Measurements from ENCODE around the gene PINK1. TPM values are rescaled to one million over a fixed set of nuclear protein-coding genes. Genes with fewer than 3 reads are reported as not detected.

PINK1 gene
- total RNA-seq, 2 experiments from 2014 or later = 9.4 to 10.3 TPM

DNA sequence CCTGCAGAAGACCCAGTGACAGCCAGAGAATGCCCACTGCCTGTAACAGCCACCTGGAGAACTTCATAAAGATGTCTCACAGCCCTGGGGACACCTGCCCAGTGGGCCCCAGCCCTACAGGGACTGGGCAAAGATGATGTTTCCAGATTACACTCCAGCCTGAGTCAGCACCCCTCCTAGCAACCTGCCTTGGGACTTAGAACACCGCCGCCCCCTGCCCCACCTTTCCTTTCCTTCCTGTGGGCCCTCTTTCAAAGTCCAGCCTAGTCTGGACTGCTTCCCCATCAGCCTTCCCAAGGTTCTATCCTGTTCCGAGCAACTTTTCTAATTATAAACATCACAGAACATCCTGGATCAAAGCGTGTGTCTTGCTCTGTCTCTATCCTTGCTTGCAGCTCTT is 14.7 kb upstream of the PINK1 start:
- H3K4me3 Mint-ChIP-seq = no peak overlapping the region
- no peaks in the 10 kb centered on the region for H3K36me3 Mint-ChIP-seq
- ATAC-seq (ENCODE audit: low read depth) (no peak), DNase-seq (no peak)
- H3K4me1 Mint-ChIP-seq = no peaks in the 10 kb centered on the region
- no peaks in the 10 kb centered on the region for H3K9me3 Mint-ChIP-seq
- H3K27ac Mint-ChIP-seq = no peak overlapping the region
- POLR2A ChIA-PET = no interaction called here
- no peaks in the 10 kb centered on the region for H3K27me3 Mint-ChIP-seq

GRCh38 chr1:20619999-20620398 is 13.3 kb upstream of the PINK1 start:
- no peaks in the 10 kb centered on the region for H3K4me1 Mint-ChIP-seq
- no peaks in the 10 kb centered on the region for H3K36me3 Mint-ChIP-seq
- no peak overlapping the region for H3K27ac Mint-ChIP-seq
- POLR2A ChIA-PET = no interaction called here
- no peaks in the 10 kb centered on the region for H3K27me3 Mint-ChIP-seq
- H3K4me3 Mint-ChIP-seq = no peak overlapping the region
- H3K9me3 Mint-ChIP-seq = no peaks in the 10 kb centered on the region
- DNase-seq = no peak
- ATAC-seq (ENCODE audit: low read depth) = no peak

DNA sequence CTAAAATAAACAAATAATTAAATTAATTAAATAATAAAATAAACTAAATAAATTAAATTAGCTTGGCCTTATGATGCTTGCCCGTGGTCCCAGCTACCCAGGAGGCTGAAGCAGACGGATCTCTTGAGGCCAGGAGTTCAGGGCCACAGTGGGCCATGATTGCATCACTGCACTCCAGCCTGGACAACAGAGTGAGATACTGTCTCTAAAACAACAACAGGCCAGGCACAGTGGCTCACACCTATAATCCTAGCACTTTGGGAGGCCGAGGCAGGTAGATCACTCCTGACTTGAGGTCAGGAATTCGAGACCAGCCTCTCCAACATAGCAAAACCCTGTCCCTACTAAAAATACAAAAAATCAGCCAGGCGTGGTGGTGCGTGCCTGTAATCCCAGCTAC is 12.2 kb upstream of the PINK1 start:
- H3K27ac Mint-ChIP-seq = no peak overlapping the region
- H3K4me3 Mint-ChIP-seq = no peak overlapping the region
- H3K4me1 Mint-ChIP-seq = no peaks in the 10 kb centered on the region
- POLR2A ChIA-PET = no interaction called here
- H3K36me3 Mint-ChIP-seq = no peaks in the 10 kb centered on the region
- ATAC-seq (ENCODE audit: low read depth) (no peak), DNase-seq (no peak)
- peaks cover 3% of the 10 kb centered on the region for H3K27me3 Mint-ChIP-seq
- no peaks in the 10 kb centered on the region for H3K9me3 Mint-ChIP-seq

GRCh38 chr1:20624709-20625108 is 8.5 kb upstream of the PINK1 start:
- Mint-ChIP-seq H3K4me1 (no peaks in the 10 kb centered on the region), H3K9me3 (no peaks in the 10 kb centered on the region), H3K36me3 (no peaks in the 10 kb centered on the region), H3K27ac (no peak overlapping the region), H3K4me3 (no peak overlapping the region), H3K27me3 (peaks cover 4% of the 10 kb centered on the region)
- POLR2A ChIA-PET = no interaction called here
- ATAC-seq (ENCODE audit: low read depth) (no peak), DNase-seq (no peak)

- no peaks in the 10 kb centered on the region for H3K9me3 Mint-ChIP-seq
- H3K27ac Mint-ChIP-seq = no peak overlapping the region
- no peaks in the 10 kb centered on the region for H3K4me1 Mint-ChIP-seq
- H3K4me3 Mint-ChIP-seq = no peak overlapping the region
- H3K27me3 Mint-ChIP-seq = peaks cover 4% of the 10 kb centered on the region
- no peak for DNase-seq
- no peaks in the 10 kb centered on the region for H3K36me3 Mint-ChIP-seq
- no peak for ATAC-seq (ENCODE audit: low read depth)
- POLR2A ChIA-PET = no interaction called here
These were observed 7.8 kb upstream of the PINK1 start for GRCh38 chr1:20625176-20626097.

- ATAC-seq (ENCODE audit: low read depth) (no peak), DNase-seq (no peak)
- H3K4me1 Mint-ChIP-seq = no peaks in the 10 kb centered on the region
- H3K36me3 Mint-ChIP-seq = no peaks in the 10 kb centered on the region
- H3K9me3 Mint-ChIP-seq = no peaks in the 10 kb centered on the region
- no peak overlapping the region for H3K27ac Mint-ChIP-seq
- H3K4me3 Mint-ChIP-seq = no peak overlapping the region
- peaks cover 4% of the 10 kb centered on the region for H3K27me3 Mint-ChIP-seq
- POLR2A ChIA-PET = no interaction called here
These were observed 7.2 kb upstream of the PINK1 start for GRCh38 chr1:20626098-20626427.

- H3K36me3 Mint-ChIP-seq = no peaks in the 10 kb centered on the region
These were observed 6.7 kb upstream of the PINK1 start for GRCh38 chr1:20626524-20626923.

DNA sequence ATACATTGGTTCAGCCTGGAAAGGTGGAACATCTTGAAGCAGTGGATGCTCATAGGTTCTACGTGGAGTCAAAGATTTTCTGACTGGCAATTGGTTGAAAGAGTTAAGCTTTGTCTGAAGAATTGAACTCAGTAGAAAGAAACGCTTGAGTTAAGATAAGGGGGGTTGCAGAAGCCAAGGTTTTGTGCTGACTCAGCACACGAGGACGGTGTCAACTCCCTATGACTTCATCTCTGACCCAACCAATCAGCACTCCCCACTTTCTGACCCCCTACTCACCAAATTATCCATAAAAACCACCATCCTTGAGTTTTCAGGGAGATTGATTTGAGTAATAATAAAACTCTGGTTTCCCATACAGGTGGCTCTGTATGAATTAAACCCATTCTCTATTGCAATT is 2.5 kb upstream of the PINK1 start:
- no peak for DNase-seq
- H3K36me3 Mint-ChIP-seq = no peaks in the 10 kb centered on the region
- peaks cover 3% of the 10 kb centered on the region for H3K27me3 Mint-ChIP-seq
- H3K4me3 Mint-ChIP-seq = no peak overlapping the region
- H3K4me1 Mint-ChIP-seq = peaks cover 8% of the 10 kb centered on the region
- no peak for ATAC-seq (ENCODE audit: low read depth)
- H3K9me3 Mint-ChIP-seq = no peaks in the 10 kb centered on the region
- no peak overlapping the region for H3K27ac Mint-ChIP-seq
- POLR2A ChIA-PET = no interaction called here

More at GRCh38 chr1:20626524-20626923, 6.7 kb upstream of the PINK1 start:
- H3K4me1 Mint-ChIP-seq = no peaks in the 10 kb centered on the region
- ATAC-seq (ENCODE audit: low read depth) (no peak), DNase-seq (no peak)
- H3K27ac Mint-ChIP-seq = no peak overlapping the region
- H3K4me3 Mint-ChIP-seq = no peak overlapping the region
- H3K9me3 Mint-ChIP-seq = no peaks in the 10 kb centered on the region
- H3K27me3 Mint-ChIP-seq = peaks cover 4% of the 10 kb centered on the region
- POLR2A ChIA-PET = no interaction called here

GRCh38 chr1:20632386-20632785 is 872 bp upstream of the PINK1 start:
- no peak for DNase-seq
- Mint-ChIP-seq H3K9me3 (no peaks in the 10 kb centered on the region), H3K4me3 (peak overlapping the region; percentile 43), H3K4me1 (peaks cover 8% of the 10 kb centered on the region), H3K36me3 (no peaks in the 10 kb centered on the region), H3K27me3 (peaks cover 2% of the 10 kb centered on the region), H3K27ac (no peak overlapping the region)
- ATAC-seq (ENCODE audit: low read depth) = no peak
- POLR2A ChIA-PET = no interaction called here

GRCh38 chr1:20634065-20634593 is 871 bp downstream of the PINK1 start:
- no peaks in the 10 kb centered on the region for H3K36me3 Mint-ChIP-seq
- peaks cover 8% of the 10 kb centered on the region for H3K4me1 Mint-ChIP-seq
- no peak for DNase-seq
- POLR2A ChIA-PET = interaction anchor here (0.6 to 1.8 kb wide), 5 partner anchors 12 to 660 kb away, joined by 3 to 8 read pairs (median 5); partner anchors contain the start of genes DDOST and MUL1
- ATAC-seq (ENCODE audit: low read depth) = peak; percentile 16
- no peaks in the 10 kb centered on the region for H3K9me3 Mint-ChIP-seq
- H3K4me3 Mint-ChIP-seq = peak overlapping the region; percentile 81
- peaks cover 2% of the 10 kb centered on the region for H3K27me3 Mint-ChIP-seq
- peak overlapping the region; percentile 54 for H3K27ac Mint-ChIP-seq

- Mint-ChIP-seq H3K4me3 (peak overlapping the region; percentile 81), H3K27me3 (peaks cover 2% of the 10 kb centered on the region), H3K27ac (peak overlapping the region; percentile 54), H3K9me3 (no peaks in the 10 kb centered on the region), H3K36me3 (no peaks in the 10 kb centered on the region), H3K4me1 (peaks cover 8% of the 10 kb centered on the region)
- POLR2A ChIA-PET = interaction anchor here (1.1 to 1.8 kb wide), 4 partner anchors 26 to 152 kb away, joined by 3 to 8 read pairs (median 4); partner anchors contain the start of genes DDOST and MUL1
- ATAC-seq (ENCODE audit: low read depth) (peak; percentile 23), DNase-seq (no peak)
These were observed 1.4 kb downstream of the PINK1 start for GRCh38 chr1:20634594-20635084.

DNA sequence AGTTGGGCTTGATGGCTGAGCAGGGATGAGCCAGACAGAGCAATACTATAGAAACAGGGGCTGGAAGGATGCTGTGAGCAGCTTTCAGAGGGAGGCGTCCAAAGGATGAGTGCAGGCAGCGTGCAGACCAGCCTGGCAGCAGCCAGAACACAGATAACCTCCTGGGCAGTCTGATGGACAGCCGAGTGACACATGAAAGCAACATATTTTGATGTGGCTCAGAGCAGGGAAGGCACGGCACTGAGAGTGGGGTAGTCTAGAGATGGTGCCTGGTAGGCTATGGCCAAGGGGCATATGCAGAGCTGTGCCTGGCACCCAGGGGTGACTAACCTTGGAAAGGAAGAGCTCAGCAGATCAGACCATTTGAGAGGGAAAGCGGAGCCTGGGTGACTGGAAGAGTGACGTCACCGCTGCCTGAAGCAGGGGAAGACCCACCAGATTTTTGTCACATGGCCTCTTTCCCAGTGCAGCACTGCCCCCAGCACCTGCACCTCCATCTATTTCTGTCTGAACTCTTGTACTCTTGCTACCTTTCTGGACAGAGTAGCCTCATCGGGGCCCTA is 3.6 kb downstream of the PINK1 start:
- Mint-ChIP-seq H3K4me3 (no peak overlapping the region), H3K4me1 (peaks cover 10% of the 10 kb centered on the region), H3K36me3 (no peaks in the 10 kb centered on the region), H3K27ac (no peak overlapping the region), H3K9me3 (no peaks in the 10 kb centered on the region), H3K27me3 (peaks cover 2% of the 10 kb centered on the region)
- POLR2A ChIA-PET = no interaction called here
- no peak for DNase-seq
- no peak for ATAC-seq (ENCODE audit: low read depth)

GRCh38 chr1:20640183-20640597 is 6.9 kb downstream of the PINK1 start:
- Mint-ChIP-seq H3K27ac (no peak overlapping the region), H3K27me3 (peaks cover 2% of the 10 kb centered on the region), H3K4me3 (no peak overlapping the region), H3K4me1 (peaks cover 2% of the 10 kb centered on the region), H3K36me3 (no peaks in the 10 kb centered on the region), H3K9me3 (no peaks in the 10 kb centered on the region)
- ATAC-seq (ENCODE audit: low read depth) (peak; percentile 71), DNase-seq (peak; percentile 46)
- POLR2A ChIA-PET = no interaction called here

DNA sequence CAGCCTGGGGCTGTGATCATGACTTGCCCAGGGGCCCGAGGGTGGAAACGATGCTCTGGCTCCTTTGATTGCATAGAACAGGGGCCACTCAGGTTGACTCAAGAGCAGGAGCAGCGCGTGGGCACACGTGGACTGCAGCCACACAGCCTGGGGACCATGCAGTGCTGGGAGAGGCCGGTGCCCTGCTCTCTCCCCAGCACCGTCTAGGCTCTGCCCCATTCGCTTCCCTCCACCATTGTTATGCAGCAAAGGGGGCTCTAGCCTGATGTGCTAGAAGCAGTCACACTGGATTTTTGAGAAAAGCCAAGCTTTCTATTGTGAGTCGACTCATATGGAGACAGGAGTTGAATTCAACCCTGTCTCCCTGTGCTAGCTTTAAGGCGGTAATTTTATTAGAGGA is 8.7 kb downstream of the PINK1 start:
- Mint-ChIP-seq H3K9me3 (no peaks in the 10 kb centered on the region), H3K4me1 (peaks cover 2% of the 10 kb centered on the region), H3K27me3 (no peaks in the 10 kb centered on the region), H3K27ac (no peak overlapping the region), H3K4me3 (no peak overlapping the region), H3K36me3 (no peaks in the 10 kb centered on the region)
- ATAC-seq (ENCODE audit: low read depth) = no peak
- POLR2A ChIA-PET = no interaction called here
- DNase-seq = no peak

All from activated naive CD8-positive, alpha-beta T cell treated with anti-CD3 and anti-CD28 coated beads, Interleukin-2, amount 10 ng/mL, durations not matched to agents 7 days and 5 days (primary cell).